Body of pancreas (tissue), 4 donors: ENCODE data around the gene HSFX3. TPM values are rescaled to one million over a fixed set of nuclear protein-coding genes. Genes with fewer than 3 reads are reported as not detected.

Experiments
- ATAC-seq: fragments of 150-250 bp; one replicate; pipeline ENCODE4 v1.9.1; 2016
- DNase-seq, 4 donors: peaks; one replicate each; pipeline ENCODE4 v3.0.0-alpha.2; 2019
- H3K27ac ChIP-seq, 4 donors: fragments of 200-600 bp; sonication (generic); 1 replicate in 3 of 4; 2 replicates in 1 of 4; pipeline versions ENCODE4 v1.5.1 to v1.6.1; 2016 to 2019; ENCODE audit warnings: mild to moderate bottlenecking in 1 of 4, mixed read lengths in 1 of 4, moderate library complexity in 1 of 4
- H3K27me3 ChIP-seq, 2 donors: fragments of 200-600 bp; sonication (generic); one replicate each; pipeline ENCODE4 v1.6.0; 2016; ENCODE audit warnings: mild to moderate bottlenecking in 1 of 2
- H3K36me3 ChIP-seq, 2 donors: fragments of 200-600 bp; sonication (generic); replicated peaks in 1 of 2; 2 replicates each; pipeline ENCODE4 v1.5.1; 2016; ENCODE audit warnings: low read depth in 2 of 2; ENCODE audit not compliant: insufficient read depth in 1 of 2
- H3K4me1 ChIP-seq: fragments of 200-600 bp; sonication (generic); one replicate; pipeline ENCODE4 v1.6.0; 2016
- H3K4me3 ChIP-seq, 2 donors: fragments of 200-600 bp; sonication (generic); 1 replicate in 1 of 2; 2 replicates in 1 of 2; pipeline ENCODE4 v1.5.1; 2016 to 2019
- H3K9me3 ChIP-seq, 3 donors: fragments of 200-600 bp; sonication (generic); 1 replicate in 2 of 3; 2 replicates in 1 of 3; pipeline ENCODE4 v1.5.1; 2016
- CTCF ChIP-seq, 7 experiments: fragments of 450-650 bp in 4 of 7; fragments of 200-600 bp in 3 of 7; sonication (generic) in 3 of 7; IDR thresholded peaks; one replicate each; pipeline ENCODE4 v1.5.1; 2016 to 2019; ENCODE audit warnings: antibody characterized with exemption in 7 of 7
- POLR2A ChIP-seq, 3 donors: fragments of 450-650 bp; IDR thresholded peaks; one replicate each; pipeline ENCODE4 v1.6.1; 2016; ENCODE audit warnings: antibody characterized with exemption in 3 of 3, mild to moderate bottlenecking in 2 of 3
- WGBS, 2 donors: methylation state at CpG; one replicate each; pipeline ENCODE4 v1.1.5; 2017; 5-methylcytosine and 5-hydroxymethylcytosine counted together
- intact Hi-C: fragments of 100-400 bp; cut with DNase I; formaldehyde crosslinking; loops from one replicate; pipeline ENCODE4 v1.15.1; 2023
- total RNA-seq, 2 donors: library from RNA; depleted of rRNA; stranded (reverse); fragments of >200 nt; gene quantifications; one replicate each; pipeline ENCODE4 v1.1.0, GENCODE V29; 2016

HSFX3 gene
- total RNA-seq, 2 donors from 2014 or later, result not detected

GRCh38 chrX:149515954-149516602, 33.6 kb downstream of the HSFX3 start:
- intact Hi-C loops, result no loop called here
- no peaks in the 10 kb centered on the region for H3K9me3 ChIP-seq
- TF ChIP-seq CTCF (IDR thresholded peaks at IDR 0.05) (no peak), POLR2A (IDR thresholded peaks at IDR 0.05) (no peak)
- no peak overlapping the region for H3K27ac ChIP-seq
- no peaks in the 10 kb centered on the region for H3K27me3 ChIP-seq
- H3K4me1 ChIP-seq, result peaks cover 5% of the 10 kb centered on the region
- H3K4me3 ChIP-seq, result no peak overlapping the region
- H3K36me3 ChIP-seq, result no peaks in the 10 kb centered on the region
- ATAC-seq, result no peak
- 37 to 63% methylated on average over 3 to 4 of the region's 4 CpGs for WGBS, 2 donors
- no peak for DNase-seq

GRCh38 chrX:149513825-149514428, 35.8 kb downstream of the HSFX3 start:
- ATAC-seq (no peak), DNase-seq (no peak)
- 70 to 87% methylated on average over 7 to 8 of the region's 9 CpGs for WGBS, 2 donors
- no peak overlapping the region for H3K27ac ChIP-seq
- TF ChIP-seq CTCF (IDR thresholded peaks at IDR 0.05), result no peak
- TF ChIP-seq POLR2A (IDR thresholded peaks at IDR 0.05), result no peak
- no peaks in the 10 kb centered on the region for H3K36me3 ChIP-seq
- no peak overlapping the region for H3K4me3 ChIP-seq
- peaks cover 5% of the 10 kb centered on the region for H3K4me1 ChIP-seq
- no peaks in the 10 kb centered on the region for H3K27me3 ChIP-seq
- intact Hi-C loops, result no loop called here
- no peaks in the 10 kb centered on the region for H3K9me3 ChIP-seq

GRCh38 chrX:149512225-149512885, 37.4 kb downstream of the HSFX3 start:
- Histone ChIP-seq H3K27me3 (no peaks in the 10 kb centered on the region), H3K4me3 (no peak overlapping the region), H3K27ac (no peak overlapping the region), H3K9me3 (no peaks in the 10 kb centered on the region), H3K36me3 (no peaks in the 10 kb centered on the region), H3K4me1 (peaks cover 5% of the 10 kb centered on the region)
- intact Hi-C loops, result no loop called here
- ATAC-seq (peak; percentile 95), DNase-seq (peak; percentile 68 to 77 (median 70))
- TF ChIP-seq CTCF (IDR thresholded peaks at IDR 0.05) (peak; percentile 45 to 75 (median 63)), POLR2A (IDR thresholded peaks at IDR 0.05) (no peak)
- WGBS, 2 donors, result 44 to 71% methylated on average over 3 to 4 of the region's 4 CpGs

GRCh38 chrX:149511081-149511480, 38.6 kb downstream of the HSFX3 start:
- DNase-seq (no peak), ATAC-seq (no peak)
- 81 to 88% methylated on average over 3 to 5 of the region's 5 CpGs for WGBS, 2 donors
- no peaks in the 10 kb centered on the region for H3K36me3 ChIP-seq
- intact Hi-C loops, result no loop called here
- peaks cover 5% of the 10 kb centered on the region for H3K4me1 ChIP-seq
- no peak for TF ChIP-seq POLR2A (IDR thresholded peaks at IDR 0.05)
- TF ChIP-seq CTCF (IDR thresholded peaks at IDR 0.05), result no peak
- H3K27ac ChIP-seq, result no peak overlapping the region
- no peaks in the 10 kb centered on the region for H3K27me3 ChIP-seq
- no peak overlapping the region for H3K4me3 ChIP-seq
- no peaks in the 10 kb centered on the region for H3K9me3 ChIP-seq
